Measurements from ENCODE around the gene CD3G. TPM values are rescaled to one million over a fixed set of nuclear protein-coding genes. Genes with fewer than 3 reads are reported as not detected.

CD3G gene
- total RNA-seq, 4 donors from 2014 or later: 4.7 to 7.0 (median 5.4) TPM

DNA sequence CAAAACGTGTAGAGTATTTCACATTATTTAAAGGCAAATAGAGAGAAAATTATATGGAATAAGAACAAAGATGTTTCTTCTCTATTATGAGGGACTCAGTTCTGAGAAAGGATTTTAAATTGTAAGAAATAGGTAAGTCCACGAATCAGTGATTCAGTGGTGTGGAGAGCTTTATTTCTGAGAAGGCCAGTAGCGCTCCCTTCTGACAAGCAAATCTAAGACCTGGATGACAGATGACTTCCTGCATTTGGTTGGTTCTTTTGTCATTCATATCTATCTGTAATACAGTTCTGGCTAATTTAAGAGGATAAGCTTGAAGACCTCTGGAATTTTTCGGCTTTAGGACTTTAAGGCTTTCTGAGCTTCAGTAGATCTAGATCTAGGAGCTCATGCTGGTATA, 32.6 kb upstream of the CD3G start:
- TF ChIP-seq, protein P1, sequence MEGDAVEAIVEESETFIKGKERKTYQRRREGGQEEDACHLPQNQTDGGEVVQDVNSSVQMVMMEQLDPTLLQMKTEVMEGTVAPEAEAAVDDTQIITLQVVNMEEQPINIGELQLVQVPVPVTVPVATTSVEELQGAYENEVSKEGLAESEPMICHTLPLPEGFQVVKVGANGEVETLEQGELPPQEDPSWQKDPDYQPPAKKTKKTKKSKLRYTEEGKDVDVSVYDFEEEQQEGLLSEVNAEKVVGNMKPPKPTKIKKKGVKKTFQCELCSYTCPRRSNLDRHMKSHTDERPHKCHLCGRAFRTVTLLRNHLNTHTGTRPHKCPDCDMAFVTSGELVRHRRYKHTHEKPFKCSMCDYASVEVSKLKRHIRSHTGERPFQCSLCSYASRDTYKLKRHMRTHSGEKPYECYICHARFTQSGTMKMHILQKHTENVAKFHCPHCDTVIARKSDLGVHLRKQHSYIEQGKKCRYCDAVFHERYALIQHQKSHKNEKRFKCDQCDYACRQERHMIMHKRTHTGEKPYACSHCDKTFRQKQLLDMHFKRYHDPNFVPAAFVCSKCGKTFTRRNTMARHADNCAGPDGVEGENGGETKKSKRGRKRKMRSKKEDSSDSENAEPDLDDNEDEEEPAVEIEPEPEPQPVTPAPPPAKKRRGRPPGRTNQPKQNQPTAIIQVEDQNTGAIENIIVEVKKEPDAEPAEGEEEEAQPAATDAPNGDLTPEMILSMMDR (IDR thresholded peaks at IDR 0.05): no peak
- no peak for TF ChIP-seq POLR2A (IDR thresholded peaks at IDR 0.05)
- Histone ChIP-seq H3K27ac (no peak overlapping the region), H3K4me3 (no peak overlapping the region), H3K4me1 (peaks cover 0 to 16% (median 7%) of the 10 kb centered on the region in 4 donors), H3K36me3 (no peaks in the 10 kb centered on the region), H3K27me3 (no peaks in the 10 kb centered on the region), H3K9me3 (no peaks in the 10 kb centered on the region)
- DNase-seq: no peak

DNA sequence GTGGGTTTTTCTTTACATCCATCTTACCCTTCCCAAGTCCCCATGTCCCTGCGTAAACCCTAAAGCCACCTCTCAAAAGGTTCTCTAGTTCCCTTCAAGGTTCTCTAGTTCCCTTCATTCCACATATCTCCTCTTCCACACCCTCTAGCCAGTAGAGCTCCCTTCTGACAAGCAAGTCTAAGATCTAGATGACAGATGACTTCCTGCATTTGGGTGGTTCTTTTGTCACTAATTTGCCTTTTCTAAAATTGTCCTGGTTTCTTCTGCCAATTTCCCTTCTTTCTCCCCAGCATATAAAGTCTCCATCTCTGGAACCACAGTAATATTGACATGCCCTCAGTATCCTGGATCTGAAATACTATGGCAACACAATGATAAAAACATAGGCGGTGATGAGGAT, 31.8 kb upstream of the CD3G start:
- TF ChIP-seq, protein P1 (IDR thresholded peaks at IDR 0.05): no peak
- no peak for TF ChIP-seq POLR2A (IDR thresholded peaks at IDR 0.05)
- Histone ChIP-seq H3K4me1 (peaks cover 0 to 23% (median 10%) of the 10 kb centered on the region in 4 donors), H3K36me3 (no peaks in the 10 kb centered on the region), H3K4me3 (no peak overlapping the region), H3K9me3 (no peaks in the 10 kb centered on the region), H3K27ac (no peak overlapping the region), H3K27me3 (no peaks in the 10 kb centered on the region)
- no peak for DNase-seq

DNA sequence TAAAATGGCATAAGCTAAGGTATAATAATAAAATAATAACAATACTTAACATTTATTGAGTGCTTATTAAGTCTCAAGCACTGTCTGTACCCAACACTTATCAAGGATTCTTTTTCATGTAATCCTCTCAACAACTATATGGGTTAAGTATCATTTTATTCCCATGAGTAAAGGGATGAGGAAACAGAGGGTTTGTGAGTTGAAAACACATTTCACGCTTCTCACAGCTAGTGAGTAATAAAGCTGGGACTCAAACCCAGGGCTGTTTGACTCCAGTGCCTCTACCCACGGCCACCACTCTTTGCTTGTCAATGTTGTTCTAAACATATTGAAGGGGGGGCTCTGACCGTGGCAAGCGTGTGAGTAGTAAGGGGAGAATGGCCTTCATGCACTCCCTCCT, 30.9 kb upstream of the CD3G start:
- Histone ChIP-seq H3K4me1 (peaks cover 0 to 27% (median 12%) of the 10 kb centered on the region in 4 donors), H3K4me3 (no peak overlapping the region), H3K27ac (no peak overlapping the region), H3K9me3 (no peaks in the 10 kb centered on the region), H3K27me3 (no peaks in the 10 kb centered on the region), H3K36me3 (no peaks in the 10 kb centered on the region)
- TF ChIP-seq, protein P1 (IDR thresholded peaks at IDR 0.05): no peak
- no peak for TF ChIP-seq POLR2A (IDR thresholded peaks at IDR 0.05)
- DNase-seq: no peak

DNA sequence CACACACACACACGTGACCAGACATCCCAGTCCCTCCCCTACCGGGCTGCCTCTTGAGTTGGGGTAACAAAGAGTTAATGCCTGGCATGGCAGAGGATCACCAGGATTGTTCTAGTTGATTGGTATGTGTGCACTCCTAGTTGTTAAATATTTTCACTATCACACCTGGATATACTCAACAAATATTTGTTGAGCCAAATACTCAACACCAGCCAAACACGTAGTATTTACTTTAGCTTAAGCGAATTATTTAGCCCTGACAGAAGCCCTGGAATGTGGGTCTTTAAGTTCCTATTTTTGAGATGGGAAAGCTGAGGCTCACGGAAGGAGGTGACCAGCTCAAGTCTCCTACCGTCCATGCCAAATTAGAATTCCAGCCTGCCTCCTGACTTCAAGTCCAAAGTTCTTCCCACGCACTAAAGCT, 29.1 kb upstream of the CD3G start:
- H3K36me3 ChIP-seq: no peaks in the 10 kb centered on the region
- no peaks in the 10 kb centered on the region for H3K9me3 ChIP-seq
- no peak for DNase-seq
- H3K4me1 ChIP-seq: peaks cover 0 to 35% (median 18%) of the 10 kb centered on the region in 4 donors
- H3K27me3 ChIP-seq: no peaks in the 10 kb centered on the region
- TF ChIP-seq, protein P1 (IDR thresholded peaks at IDR 0.05): no peak
- no peak for TF ChIP-seq POLR2A (IDR thresholded peaks at IDR 0.05)
- peak overlapping the region in 3 of 4 donors; percentile 54 to 75 (median 57) for H3K27ac ChIP-seq
- no peak overlapping the region for H3K4me3 ChIP-seq

DNA sequence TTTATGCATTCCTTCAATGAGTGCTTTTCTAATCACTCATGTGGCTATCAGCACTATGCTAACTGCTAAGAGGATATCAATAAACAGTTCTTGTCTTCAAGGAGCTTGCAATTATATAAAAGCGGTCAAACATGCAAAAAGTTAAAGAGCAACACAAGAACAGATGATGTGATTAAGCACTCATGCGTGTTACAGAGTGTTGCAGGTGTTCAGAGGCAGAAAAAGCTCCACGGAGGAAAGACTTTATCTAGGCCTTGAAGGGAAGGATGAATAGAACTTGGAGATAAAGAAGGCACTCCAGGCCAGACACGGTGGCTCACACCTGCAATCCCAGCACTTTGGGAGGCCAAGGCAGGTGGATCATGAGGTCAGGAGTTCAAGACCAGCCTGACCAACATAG, 26.0 kb upstream of the CD3G start:
- Histone ChIP-seq H3K27ac (peak overlapping the region in 1 of 4 donors; percentile 6), H3K9me3 (no peaks in the 10 kb centered on the region), H3K27me3 (no peaks in the 10 kb centered on the region), H3K4me1 (peaks cover 0 to 44% (median 21%) of the 10 kb centered on the region in 4 donors), H3K36me3 (no peaks in the 10 kb centered on the region), H3K4me3 (no peak overlapping the region)
- no peak for DNase-seq
- TF ChIP-seq, protein P1 (IDR thresholded peaks at IDR 0.05): no peak
- TF ChIP-seq POLR2A (IDR thresholded peaks at IDR 0.05): no peak
